ENCODE results near the gene SGSM1. TPM values are rescaled to one million over a fixed set of nuclear protein-coding genes. Genes with fewer than 3 reads are reported as not detected.

Gene SGSM1
- total and polyA plus RNA-seq, 8 donors, result 0.68 to 4.7 (median 2.5) TPM

GRCh38 chr22:24976442-24977218, 170.6 kb downstream of the SGSM1 start:
- Histone ChIP-seq H3K9me3 (no peaks in the 10 kb centered on the region), H3K27me3 (no peaks in the 10 kb centered on the region), H3K4me3 (no peak overlapping the region), H3K27ac (peak overlapping the region in 4 of 5 donors; percentile 73 to 76 (median 75)), H3K4me1 (peaks cover 22 to 54% (median 29%) of the 10 kb centered on the region in 4 donors), H3K36me3 (no peaks in the 10 kb centered on the region)
- no peak for TF ChIP-seq POLR2AphosphoS5 (IDR thresholded peaks at IDR 0.05)
- TF ChIP-seq POLR2A (IDR thresholded peaks at IDR 0.05), result no peak
- TF ChIP-seq CTCF (IDR thresholded peaks at IDR 0.05), result no peak
- intact Hi-C loops (cut with DNase I; ENCODE audit: low total_unique reads), result no loop called here
- 65 to 70% (median 68%) methylated on average over 14 to 18 of the region's 18 CpGs for WGBS, 5 donors
- DNase-seq, result peak in 1 of 2 donors; percentile 68

Small RNA genes within 50 kb of the gene (small RNA-seq; reads per million reads assigned to genes)
- 0 to 0.46 (median 0) reads per million in 4 donors for gene RF00275

Other genes with a start within 250 kb of the SGSM1 start
- 10 to 100 TPM in 4 of 5 donors, 1 to 10 TPM in 1; 7.2 to 31.7 (median 24.8) TPM for gene LRRC75B, start 213.1 kb upstream of the SGSM1 start, total RNA-seq
- gene LRRC75B, start 213.1 kb upstream of the SGSM1 start, polyA plus RNA-seq, result 10 to 100 TPM in 2 of 3 donors, 1 to 10 TPM in 1; 8.6 to 28.5 (median 26.1) TPM
- gene GGT1, start 203.0 kb upstream of the SGSM1 start, total RNA-seq, result 10 to 100 TPM in 3 of 5 donors, 1 to 10 TPM in 2; 5.3 to 24.3 (median 17.4) TPM
- 10 to 100 TPM; 21.5 to 87.1 (median 26.6) TPM for gene GGT1, start 203.0 kb upstream of the SGSM1 start, polyA plus RNA-seq
- gene PIWIL3, start 31.5 kb upstream of the SGSM1 start, total RNA-seq, result not detected
- not detected for gene PIWIL3, start 31.5 kb upstream of the SGSM1 start, polyA plus RNA-seq
- gene LHFPL7, start 140.5 kb downstream of the SGSM1 start, total RNA-seq, result not detected
- gene LHFPL7, start 140.5 kb downstream of the SGSM1 start, polyA plus RNA-seq, result 1 to 10 TPM in 2 of 3 donors, not detected in 1; 1.1 to 1.5 TPM
- 10 to 100 TPM; 30.8 to 80.5 (median 43.8) TPM for gene KIAA1671, start 146.5 kb downstream of the SGSM1 start, total RNA-seq
- gene KIAA1671, start 146.5 kb downstream of the SGSM1 start, polyA plus RNA-seq, result 1 to 10 TPM; 5.7 to 7.7 (median 6.9) TPM